GM19035 (cell line): ENCODE measurements around the gene PHACTR2.
"Not testable (repeated sequence)": the region's sequence is repeated elsewhere in the genome, so short reads cannot be mapped to it uniquely, and the experiment has no call there.

ENCODE experiments used
- ATAC-seq: cut with Tn5 transposase; IDR thresholded peaks from one replicate; pipeline ENCODE4 v1.9.1; 2021; ENCODE audit not compliant: unreplicated experiment

Gene PHACTR2

DNA sequence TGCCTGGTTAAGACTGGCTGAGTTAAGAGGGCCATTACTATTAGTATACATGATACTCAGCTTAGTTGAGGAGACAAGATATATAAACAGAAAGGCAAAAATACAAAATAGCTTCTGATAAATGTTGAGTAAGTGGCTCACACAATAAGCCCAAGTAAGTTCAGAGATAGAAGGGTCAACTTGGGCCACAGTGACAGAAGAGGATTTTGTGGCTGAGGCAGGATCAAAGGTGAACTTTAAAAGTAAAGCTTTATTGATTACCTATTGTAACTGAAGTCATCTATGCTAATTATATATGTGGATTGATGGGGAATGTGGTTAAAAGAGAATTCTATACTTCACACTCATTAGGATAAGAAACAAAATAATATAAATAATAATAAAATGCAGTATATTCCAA lies 80.8 kb downstream of the PHACTR2 start:
- no peak for ATAC-seq

DNA sequence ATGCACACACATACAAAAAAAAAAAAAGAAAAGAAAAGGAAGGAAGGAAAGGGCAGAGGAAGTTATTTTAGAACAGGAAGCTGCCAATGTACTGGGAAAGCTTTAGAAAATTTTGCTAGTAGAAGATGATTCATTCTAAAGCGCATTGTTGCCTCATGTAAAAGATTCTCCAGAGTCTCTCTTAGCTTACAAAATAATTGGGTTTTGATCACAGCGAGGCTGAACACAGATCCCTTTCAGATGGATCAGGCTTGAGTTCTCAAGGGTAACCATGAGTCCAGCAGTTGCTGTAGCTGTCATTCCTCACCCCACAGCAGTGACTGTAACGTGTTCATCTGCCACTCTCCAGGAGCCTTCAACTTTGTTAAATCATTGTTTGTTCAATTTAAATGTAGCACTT lies 81.9 kb downstream of the PHACTR2 start:
- no peak for ATAC-seq

GRCh38 chr6:143761074-143761473 lies 83.3 kb downstream of the PHACTR2 start:
- no peak for ATAC-seq

GRCh38 chr6:143762126-143762525 lies 84.4 kb downstream of the PHACTR2 start:
- ATAC-seq = no peak

GRCh38 chr6:143765422-143766184 lies 87.8 kb downstream of the PHACTR2 start:
- no peak for ATAC-seq

GRCh38 chr6:143766185-143766553 lies 88.4 kb downstream of the PHACTR2 start:
- ATAC-seq = no peak

GRCh38 chr6:143767433-143767832 lies 89.7 kb downstream of the PHACTR2 start:
- no peak for ATAC-seq

DNA sequence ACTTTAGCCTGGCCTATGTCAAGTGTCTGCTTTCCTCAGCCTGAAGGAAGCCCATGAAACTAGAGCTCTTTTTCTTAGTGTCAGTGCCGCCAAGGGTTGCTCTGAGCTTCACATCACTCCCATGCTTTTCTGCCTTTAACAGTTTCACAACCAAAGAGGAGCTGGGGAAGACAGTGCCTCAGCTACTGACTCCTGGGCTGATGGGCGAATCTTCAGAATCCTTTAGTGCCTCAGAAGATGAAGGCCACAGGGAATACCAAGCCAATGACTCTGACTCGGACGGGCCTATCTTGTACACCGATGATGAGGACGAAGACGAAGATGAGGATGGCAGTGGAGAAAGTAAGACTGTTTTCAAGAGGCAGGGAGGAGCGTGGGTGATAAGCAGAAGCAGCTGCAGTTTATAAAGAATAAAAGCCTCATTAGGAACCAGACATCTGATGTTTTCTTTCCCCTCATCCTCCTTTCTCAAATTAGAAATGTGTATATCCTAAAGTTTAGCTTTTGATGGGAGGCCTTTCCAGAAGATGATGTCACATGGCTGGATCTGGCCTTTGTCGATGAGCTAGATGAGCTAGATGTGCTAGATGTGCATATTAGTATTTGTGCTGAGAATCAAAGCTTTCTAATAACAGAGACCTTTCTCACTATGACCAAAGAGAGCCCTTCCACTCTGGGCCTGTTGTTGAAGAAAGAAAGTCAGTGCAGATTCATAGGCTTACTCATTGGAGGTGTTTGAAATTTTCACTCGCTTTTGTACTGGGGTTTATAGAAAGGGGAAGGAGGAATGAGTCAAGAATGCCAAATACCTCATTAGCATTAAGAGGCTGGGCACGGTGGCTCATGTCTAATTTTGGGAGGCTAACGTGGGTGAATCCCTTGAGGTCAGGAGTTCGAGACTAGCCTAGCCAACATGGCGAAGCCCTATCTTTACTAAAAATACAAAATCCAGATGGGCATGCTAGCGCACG lies 94.6 kb downstream of the PHACTR2 start:
- no peak for ATAC-seq

DNA sequence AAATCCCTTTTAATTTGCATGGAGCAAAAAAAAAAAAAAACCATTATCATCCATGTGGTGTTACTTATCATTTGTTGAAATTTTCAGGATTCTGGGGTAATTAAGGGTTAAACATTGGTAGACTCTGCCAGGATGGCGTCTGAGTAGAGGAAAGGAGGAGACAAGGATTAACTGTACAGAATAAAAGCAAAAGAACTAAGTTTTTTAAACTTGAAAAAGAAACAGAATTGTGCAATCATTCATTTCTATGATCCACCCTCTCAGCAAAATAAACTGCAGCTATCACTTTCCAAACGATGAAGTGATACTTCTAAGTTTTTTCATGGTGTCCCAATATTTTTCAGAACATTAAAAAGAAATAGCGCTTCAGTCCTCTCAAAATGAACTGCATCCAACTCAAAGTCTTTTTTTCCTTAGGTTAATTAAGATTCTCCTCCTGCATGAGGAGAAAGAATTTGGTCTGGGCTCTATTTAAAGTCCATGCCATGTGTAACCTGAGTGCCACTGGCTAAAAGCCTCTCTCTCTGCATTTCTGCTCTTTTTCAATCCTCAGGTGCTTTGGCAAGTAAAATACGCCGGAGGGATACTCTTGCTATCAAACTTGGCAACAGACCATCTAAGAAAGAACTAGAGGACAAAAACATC lies 95.9 kb downstream of the PHACTR2 start:
- no peak for ATAC-seq

- no peak for ATAC-seq
Observed at GRCh38 chr6:143774347-143774746, 96.6 kb downstream of the PHACTR2 start.

- ATAC-seq = no peak
Observed at GRCh38 chr6:143775336-143775735, 97.6 kb downstream of the PHACTR2 start.

GRCh38 chr6:143778926-143779325 lies 101.2 kb downstream of the PHACTR2 start:
- no peak for ATAC-seq

- ATAC-seq = no peak
Observed at GRCh38 chr6:143782481-143782880, 104.7 kb downstream of the PHACTR2 start.

DNA sequence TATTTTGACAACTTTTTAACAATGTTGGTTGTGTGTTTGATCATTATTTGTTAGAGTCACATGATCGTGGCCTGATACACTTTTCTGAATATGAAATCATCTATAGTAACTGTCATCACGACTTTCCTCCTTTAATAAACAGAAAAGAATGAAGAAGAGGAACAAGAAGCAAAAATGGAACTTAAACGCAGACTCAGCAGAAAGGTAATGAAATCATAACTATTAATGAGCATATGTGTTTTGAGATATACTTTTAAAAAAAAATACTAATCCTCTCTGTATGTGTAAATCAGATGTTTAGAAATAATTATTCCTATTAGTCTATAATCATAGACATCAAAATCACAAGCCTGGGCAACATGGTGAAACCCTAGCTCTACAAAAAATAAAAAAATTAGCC lies 105.3 kb downstream of the PHACTR2 start:
- no peak for ATAC-seq

DNA sequence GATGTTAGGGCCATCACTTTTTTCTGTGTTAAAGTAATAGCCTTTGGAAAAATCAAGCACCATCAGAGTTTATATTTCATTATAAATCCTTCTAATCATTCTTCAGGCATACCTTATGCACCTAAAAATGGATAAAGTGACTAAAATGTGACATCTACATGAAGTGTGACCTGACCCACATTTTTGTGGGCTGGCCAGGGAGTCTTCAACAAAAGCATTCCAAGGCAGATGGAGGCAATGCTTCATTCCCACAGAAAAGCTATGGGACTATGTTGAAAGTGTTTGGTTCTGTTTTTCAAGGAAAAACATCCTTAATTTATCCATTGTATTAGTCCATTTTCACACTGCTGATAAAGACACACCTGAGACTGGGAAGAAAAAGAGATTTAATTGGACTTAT lies 106.6 kb downstream of the PHACTR2 start:
- ATAC-seq = no peak

GRCh38 chr6:143786371-143786770 lies 108.6 kb downstream of the PHACTR2 start:
- ATAC-seq = not testable (repeated sequence)

DNA sequence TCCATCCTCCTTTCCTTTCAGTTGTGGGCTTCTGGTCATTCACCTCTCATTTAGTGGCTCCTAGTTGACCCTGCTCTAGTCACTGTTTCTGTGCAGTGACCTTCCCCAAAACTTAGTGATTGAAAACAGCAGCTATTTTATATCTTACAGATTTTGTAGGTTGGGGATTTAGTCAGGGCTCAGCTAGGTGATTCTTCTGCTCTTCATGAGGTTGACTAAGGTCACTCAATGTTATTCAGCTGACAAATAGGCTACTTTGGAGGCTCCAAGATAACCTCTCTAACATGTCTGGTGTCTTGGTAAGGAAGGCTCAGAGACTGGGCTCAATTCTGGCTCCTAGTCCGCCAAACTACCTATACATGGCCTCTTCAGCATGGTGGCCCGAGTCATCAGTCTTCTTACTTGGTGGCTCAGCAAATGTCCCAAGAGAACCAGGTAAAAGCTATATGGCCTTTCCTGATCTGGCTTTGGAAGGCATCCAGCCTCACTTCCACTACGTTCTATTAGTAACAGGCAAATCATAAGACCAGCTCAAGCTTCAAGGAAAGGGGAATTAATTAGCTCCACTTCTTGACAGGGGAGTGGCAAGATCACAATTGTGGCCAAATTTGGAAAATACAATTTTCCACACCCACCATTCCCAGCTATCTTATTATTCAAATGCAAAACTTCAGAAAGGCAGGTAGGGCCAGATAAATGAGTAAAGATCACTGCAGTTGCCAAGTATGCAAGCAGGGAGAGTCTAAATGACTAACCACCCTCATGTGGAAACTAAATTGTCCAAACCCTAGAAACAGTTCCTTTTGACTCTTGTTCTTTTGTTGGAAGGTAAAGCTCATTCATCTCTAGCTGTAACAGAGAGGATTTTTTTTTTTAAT lies 114.9 kb downstream of the PHACTR2 start:
- no peak for ATAC-seq

DNA sequence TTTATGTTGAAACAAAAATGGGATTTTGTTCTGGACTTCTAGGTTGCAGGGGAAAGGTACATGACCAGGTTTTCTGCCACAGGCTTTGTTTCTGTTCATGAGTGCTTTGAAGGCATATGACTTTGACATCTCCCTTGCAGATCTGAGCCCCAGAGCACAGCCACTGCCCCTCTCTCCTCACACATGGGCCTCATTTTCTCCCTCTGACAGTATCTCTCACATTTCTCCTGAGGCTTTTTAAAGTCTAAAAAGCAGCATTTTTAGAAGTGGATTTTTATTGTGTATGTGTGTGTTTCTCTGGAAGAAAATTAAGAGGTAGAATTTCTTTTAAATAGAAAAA lies 115.5 kb downstream of the PHACTR2 start:
- ATAC-seq = no peak

DNA sequence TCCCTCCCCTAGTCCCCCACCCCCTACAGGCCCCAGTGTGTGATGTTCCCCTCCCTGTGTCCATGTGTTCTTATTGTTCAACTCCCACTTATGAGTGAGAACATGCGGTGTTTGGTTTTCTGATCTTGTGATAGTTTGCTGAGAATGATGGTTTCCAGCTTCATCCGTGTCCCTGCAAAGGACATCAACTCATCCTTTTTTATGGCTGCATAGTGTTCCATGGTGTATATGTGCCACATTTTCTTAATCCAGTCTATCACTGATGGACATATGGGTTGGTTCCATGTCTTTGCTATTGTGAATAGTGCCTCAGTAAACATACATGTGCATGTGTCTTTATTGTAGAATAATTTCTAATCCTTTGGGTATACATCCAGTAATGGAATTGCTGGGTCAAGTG lies 118.8 kb downstream of the PHACTR2 start:
- not testable (repeated sequence) for ATAC-seq

GRCh38 chr6:143798487-143798886 lies 120.7 kb downstream of the PHACTR2 start:
- ATAC-seq = not testable (repeated sequence)
